ENCODE measurements around the gene CLEC11A.

Gene CLEC11A

DNA sequence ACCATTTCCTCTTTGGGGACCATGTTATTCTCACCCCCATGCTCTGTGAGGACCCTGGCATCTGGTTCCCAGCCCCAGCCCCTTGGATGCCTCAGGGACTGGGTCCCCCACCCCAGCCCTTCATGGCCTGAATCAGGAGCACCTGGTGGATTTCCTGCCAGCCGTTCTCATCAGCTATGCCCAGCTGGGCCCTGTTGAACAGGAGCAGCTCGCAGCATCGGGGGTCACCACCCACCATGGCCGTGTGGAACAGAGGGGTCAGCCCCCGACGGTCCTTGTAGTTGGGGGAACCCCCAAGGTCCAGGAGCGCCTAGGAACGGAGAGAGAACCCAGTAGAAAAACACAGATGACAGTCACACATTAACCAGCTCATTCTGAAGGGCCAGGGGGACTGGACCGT is 11.4 kb upstream of the CLEC11A start:
- no peak for DNase-seq (ENCODE audit: low read depth in 2 of 2)
- TF ChIP-seq, protein P1, sequence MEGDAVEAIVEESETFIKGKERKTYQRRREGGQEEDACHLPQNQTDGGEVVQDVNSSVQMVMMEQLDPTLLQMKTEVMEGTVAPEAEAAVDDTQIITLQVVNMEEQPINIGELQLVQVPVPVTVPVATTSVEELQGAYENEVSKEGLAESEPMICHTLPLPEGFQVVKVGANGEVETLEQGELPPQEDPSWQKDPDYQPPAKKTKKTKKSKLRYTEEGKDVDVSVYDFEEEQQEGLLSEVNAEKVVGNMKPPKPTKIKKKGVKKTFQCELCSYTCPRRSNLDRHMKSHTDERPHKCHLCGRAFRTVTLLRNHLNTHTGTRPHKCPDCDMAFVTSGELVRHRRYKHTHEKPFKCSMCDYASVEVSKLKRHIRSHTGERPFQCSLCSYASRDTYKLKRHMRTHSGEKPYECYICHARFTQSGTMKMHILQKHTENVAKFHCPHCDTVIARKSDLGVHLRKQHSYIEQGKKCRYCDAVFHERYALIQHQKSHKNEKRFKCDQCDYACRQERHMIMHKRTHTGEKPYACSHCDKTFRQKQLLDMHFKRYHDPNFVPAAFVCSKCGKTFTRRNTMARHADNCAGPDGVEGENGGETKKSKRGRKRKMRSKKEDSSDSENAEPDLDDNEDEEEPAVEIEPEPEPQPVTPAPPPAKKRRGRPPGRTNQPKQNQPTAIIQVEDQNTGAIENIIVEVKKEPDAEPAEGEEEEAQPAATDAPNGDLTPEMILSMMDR (IDR thresholded peaks at IDR 0.05; ENCODE audit: low read depth, low read length): no peak
- no peak overlapping the region for H3K4me3 ChIP-seq (replicated peaks in 1 of 2; ENCODE audit: low read depth in 2 of 2, low read length in 2 of 2)

DNA sequence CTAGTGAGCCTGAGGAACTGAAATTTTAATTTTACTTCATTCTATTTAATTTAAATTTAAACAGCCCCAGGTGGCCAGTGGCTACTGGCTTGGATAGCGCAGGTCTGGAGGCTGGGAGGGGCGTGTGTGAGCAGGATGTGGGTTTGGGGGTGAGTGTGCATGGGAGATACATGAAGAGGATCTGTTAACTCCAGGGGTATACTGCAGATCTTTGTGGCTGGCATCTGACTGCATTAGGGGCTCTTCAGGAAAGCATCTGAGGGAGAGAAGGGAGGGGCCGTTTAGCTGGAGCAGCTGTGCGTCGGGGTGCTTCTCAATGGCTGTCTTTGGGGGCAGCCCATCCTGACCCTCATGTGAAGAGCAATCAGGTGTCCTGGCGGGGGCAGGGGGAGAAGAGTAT is 10.3 kb upstream of the CLEC11A start:
- DNase-seq (ENCODE audit: low read depth in 2 of 2): no peak
- H3K4me3 ChIP-seq (replicated peaks in 1 of 2; ENCODE audit: low read depth in 2 of 2, low read length in 2 of 2): no peak overlapping the region
- TF ChIP-seq, protein P1 (IDR thresholded peaks at IDR 0.05; ENCODE audit: low read depth, low read length): no peak

DNA sequence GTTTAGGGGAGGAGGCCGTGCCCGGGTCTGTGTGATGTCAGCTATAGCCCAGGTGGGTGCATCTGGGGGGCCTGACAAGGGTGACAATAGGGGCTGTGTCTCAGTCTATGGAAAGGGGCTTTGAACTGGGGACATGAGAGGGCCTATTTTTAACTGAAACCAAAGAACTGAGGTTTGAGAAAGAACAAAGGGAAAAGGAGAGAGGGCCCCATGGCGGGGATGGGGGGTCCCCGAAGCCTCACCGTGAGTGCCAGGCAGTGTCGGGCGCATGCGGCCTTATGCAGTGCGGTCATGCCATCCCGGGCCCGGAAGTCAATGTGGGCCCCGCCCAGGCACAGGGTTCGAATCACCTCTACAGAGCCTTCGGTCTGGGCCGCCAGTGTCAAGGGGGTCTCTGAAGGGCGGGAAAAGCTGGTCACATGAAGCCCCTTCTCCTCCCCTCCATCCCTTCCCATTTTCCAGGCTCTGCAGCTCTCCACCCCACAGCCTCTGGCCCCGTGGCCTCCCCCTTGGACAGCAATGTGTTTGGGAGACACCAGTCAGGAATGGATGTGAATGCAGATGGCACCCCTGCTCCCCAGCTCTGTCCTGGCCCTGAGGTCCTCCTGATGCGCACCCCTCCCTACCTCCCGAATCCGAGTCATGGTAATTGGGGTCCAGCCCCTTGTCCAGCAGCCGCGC is 9.5 kb upstream of the CLEC11A start:
- TF ChIP-seq, protein P1 (IDR thresholded peaks at IDR 0.05; ENCODE audit: low read depth, low read length): no peak
- H3K4me3 ChIP-seq (replicated peaks in 1 of 2; ENCODE audit: low read depth in 2 of 2, low read length in 2 of 2): no peak overlapping the region
- no peak for DNase-seq (ENCODE audit: low read depth in 2 of 2)

DNA sequence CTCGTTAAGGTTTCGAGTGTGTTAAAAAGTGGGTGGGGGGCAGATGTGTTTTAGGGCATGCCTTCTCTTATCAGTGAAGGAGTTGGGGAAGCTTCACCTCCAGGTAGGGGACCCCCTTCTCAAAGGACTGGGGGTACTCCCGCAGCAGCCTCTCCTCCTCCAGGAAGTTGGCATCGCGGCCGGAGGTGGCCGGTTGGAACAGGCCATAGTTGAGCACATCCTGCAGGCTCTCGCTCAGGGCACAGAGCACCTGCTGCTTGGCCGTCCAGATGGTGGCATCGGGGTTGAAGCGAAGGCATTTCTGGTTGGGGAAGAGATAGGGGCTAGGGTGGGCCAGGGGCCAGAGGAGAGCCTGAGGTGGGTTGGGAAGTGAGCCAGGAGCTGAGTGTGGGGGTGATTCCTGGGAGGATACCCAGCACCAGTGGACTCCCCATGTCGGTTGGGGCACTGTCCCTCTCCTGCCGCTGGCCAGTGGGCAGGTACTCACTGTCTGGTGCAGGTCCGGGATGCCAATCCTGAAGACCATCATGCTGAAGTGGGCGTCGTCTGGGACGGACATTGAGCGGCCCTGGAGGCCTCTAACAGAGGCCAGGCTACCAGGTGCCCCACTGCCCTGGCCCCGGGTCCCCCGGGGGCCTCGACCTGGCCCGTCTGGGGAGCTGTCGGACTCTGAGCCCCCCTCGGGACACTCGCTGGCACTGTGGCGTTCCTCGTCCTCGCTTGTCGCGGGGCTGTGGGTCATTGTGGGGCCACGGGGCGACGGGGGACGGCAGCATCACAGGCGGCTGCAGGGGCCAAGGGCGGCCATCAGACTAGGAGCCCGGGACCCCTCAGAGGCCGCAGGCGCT is 6.8 kb upstream of the CLEC11A start:
- TF ChIP-seq, protein P1 (IDR thresholded peaks at IDR 0.05; ENCODE audit: low read depth, low read length): no peak
- DNase-seq (ENCODE audit: low read depth in 2 of 2): no peak
- H3K4me3 ChIP-seq (replicated peaks in 1 of 2; ENCODE audit: low read depth in 2 of 2, low read length in 2 of 2): no peak overlapping the region

DNA sequence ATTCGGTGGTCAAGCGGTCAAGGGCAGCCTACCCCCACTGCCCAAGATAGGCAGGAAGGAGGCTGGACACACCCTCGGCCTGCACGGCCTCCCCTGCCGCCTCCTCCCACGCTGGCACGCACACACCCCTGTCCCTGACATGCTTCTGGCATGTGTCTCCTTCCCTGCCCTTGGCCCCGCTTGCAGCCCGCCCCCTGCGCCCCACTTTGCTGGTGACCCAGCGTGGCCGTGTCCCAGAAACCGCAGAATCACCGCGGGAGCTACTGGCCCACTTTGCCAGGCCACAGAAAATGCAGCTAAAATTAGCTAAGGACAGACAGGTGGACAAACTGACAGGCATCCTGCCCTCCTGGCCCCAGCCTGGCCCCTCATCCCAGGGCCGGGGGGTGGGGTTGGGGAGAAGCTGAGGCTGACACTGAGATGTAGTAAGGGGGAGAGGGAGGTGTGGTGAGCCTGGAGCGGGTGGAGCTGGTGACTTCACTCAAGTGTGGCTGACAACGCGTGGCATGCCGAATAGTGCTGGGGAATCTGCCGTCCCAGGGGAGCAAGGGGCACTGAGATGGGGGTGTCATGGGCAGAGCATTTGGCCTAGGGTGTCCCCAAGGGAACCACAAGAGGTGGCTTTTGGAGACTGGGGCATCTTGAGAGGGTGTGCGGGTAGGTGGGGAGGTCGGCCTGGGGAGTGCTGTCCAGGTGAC is 6.0 kb upstream of the CLEC11A start:
- DNase-seq (ENCODE audit: low read depth in 2 of 2): no peak
- no peak overlapping the region for H3K4me3 ChIP-seq (replicated peaks in 1 of 2; ENCODE audit: low read depth in 2 of 2, low read length in 2 of 2)

DNA sequence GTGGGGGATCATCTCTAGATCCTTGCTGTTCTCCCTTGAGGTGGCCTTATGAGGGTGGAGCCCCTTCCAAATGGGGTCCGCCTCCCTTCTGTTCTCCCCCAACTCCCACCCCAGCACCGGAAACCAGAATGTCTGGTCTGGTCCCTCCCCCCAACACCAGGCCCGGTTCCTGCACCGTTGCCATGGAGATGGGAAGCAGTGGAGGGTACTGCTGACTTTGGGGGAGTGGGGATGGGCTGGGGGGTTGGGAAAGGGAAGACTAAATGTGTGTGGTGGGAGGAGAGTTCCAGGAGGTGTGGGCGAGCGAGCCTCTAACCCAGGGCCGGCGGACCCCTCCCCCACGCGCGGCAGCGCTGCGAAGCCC is 5.3 kb upstream of the CLEC11A start:
- no peak for DNase-seq (ENCODE audit: low read depth in 2 of 2)
- H3K4me3 ChIP-seq (replicated peaks in 1 of 2; ENCODE audit: low read depth in 2 of 2, low read length in 2 of 2): peak overlapping the region in 1 of 2 donors; percentile 24
- TF ChIP-seq, protein P1 (IDR thresholded peaks at IDR 0.05; ENCODE audit: low read depth, low read length): no peak

More for the DNA sequence above, 6.0 kb upstream of the CLEC11A start:
- TF ChIP-seq, protein P1 (IDR thresholded peaks at IDR 0.05; ENCODE audit: low read depth, low read length): no peak
